Trophoblast cell (in vitro differentiated cells and primary cell): ENCODE results near the gene LRTM2.

ENCODE experiments used
- DNase-seq, 2 donors: peaks; one replicate each; pipeline ENCODE4 v3.0.0-alpha.2; 2016
- H2AFZ ChIP-seq: 2 replicates; pipeline ENCODE4 v1.6.1; 2013; ENCODE audit warnings: low read length, moderate library complexity, mild to moderate bottlenecking; ENCODE audit not compliant: insufficient read depth, poor library complexity
- H2AK5ac ChIP-seq: 2 replicates; pipeline ENCODE4 v1.6.1; 2013; ENCODE audit warnings: mild to moderate bottlenecking, low read length
- H2BK120ac ChIP-seq: 2 replicates; pipeline ENCODE4 v1.6.1; 2013; ENCODE audit warnings: low read length, mild to moderate bottlenecking, moderate library complexity; ENCODE audit not compliant: insufficient read depth, poor library complexity
- H2BK12ac ChIP-seq: 2 replicates; pipeline ENCODE4 v1.6.1; 2013; ENCODE audit warnings: mild to moderate bottlenecking, low read length, moderate library complexity
- H2BK5ac ChIP-seq: 2 replicates; pipeline ENCODE4 v1.6.1; 2013; ENCODE audit warnings: low read length, low read depth, moderate library complexity, mild to moderate bottlenecking; ENCODE audit not compliant: poor library complexity
- H3K14ac ChIP-seq: 2 replicates; pipeline ENCODE4 v1.6.1; 2013; ENCODE audit warnings: mild to moderate bottlenecking, low read length
- H3K18ac ChIP-seq: 2 replicates; pipeline ENCODE4 v1.6.1; 2013; ENCODE audit warnings: mild to moderate bottlenecking, low read length
- H3K23ac ChIP-seq: 2 replicates; pipeline ENCODE4 v1.6.1; 2013; ENCODE audit warnings: low read length
- H3K27ac ChIP-seq: 2 replicates; pipeline ENCODE4 v1.5.1; 2013; ENCODE audit warnings: low read depth, mild to moderate bottlenecking, inconsistent platforms, low read length, moderate library complexity
- H3K27me3 ChIP-seq: 2 replicates; pipeline ENCODE4 v1.6.1; 2013; ENCODE audit warnings: inconsistent platforms, mild to moderate bottlenecking, low read length, moderate library complexity; ENCODE audit not compliant: insufficient read depth
- H3K36me3 ChIP-seq, 2 experiments: 1 replicate in 1 of 2; 2 replicates in 1 of 2; pipeline ENCODE4 v1.6.1; 2013; ENCODE audit warnings: low read length in 2 of 2, mild to moderate bottlenecking in 2 of 2, moderate library complexity in 1 of 2; ENCODE audit not compliant: insufficient read depth in 2 of 2, control insufficient read depth in 1 of 2
- H3K4ac ChIP-seq: 2 replicates; pipeline ENCODE4 v1.6.1; 2013; ENCODE audit warnings: low read depth, mild to moderate bottlenecking, low read length, moderate library complexity
- H3K4me1 ChIP-seq, 2 experiments: 1 replicate in 1 of 2; 2 replicates in 1 of 2; pipeline ENCODE4 v1.6.1; 2013; ENCODE audit warnings: low read length in 2 of 2, mild to moderate bottlenecking in 2 of 2, moderate library complexity in 1 of 2; ENCODE audit not compliant: insufficient read depth in 2 of 2, control insufficient read depth in 1 of 2
- H3K4me2 ChIP-seq: 2 replicates; pipeline ENCODE4 v1.6.1; 2013; ENCODE audit warnings: inconsistent platforms, mild to moderate bottlenecking, low read length, moderate library complexity
- H3K4me3 ChIP-seq: 2 replicates; pipeline ENCODE4 v1.5.1; 2013; ENCODE audit warnings: mild to moderate bottlenecking, low read depth, low read length, inconsistent platforms
- H3K79me1 ChIP-seq: one replicate; pipeline ENCODE4 v1.6.1; 2013; ENCODE audit warnings: low read length
- H3K79me2 ChIP-seq: 2 replicates; pipeline ENCODE4 v1.6.1; 2013; ENCODE audit warnings: low read length, mild to moderate bottlenecking; ENCODE audit not compliant: control insufficient read depth, insufficient read depth, poor library complexity
- H3K9ac ChIP-seq: 2 replicates; pipeline ENCODE4 v1.6.1; 2013; ENCODE audit warnings: mild to moderate bottlenecking, low read length
- H3K9me3 ChIP-seq: 2 replicates; pipeline ENCODE4 v1.6.1; 2013; ENCODE audit warnings: low read depth, mild to moderate bottlenecking, control low read depth, inconsistent platforms, low read length; ENCODE audit not compliant: insufficient read depth
- H4K12ac ChIP-seq: 2 replicates; pipeline ENCODE4 v1.6.1; 2013; ENCODE audit warnings: low read depth, mild to moderate bottlenecking, low read length, moderate library complexity
- H4K8ac ChIP-seq: 2 replicates; pipeline ENCODE4 v1.6.1; 2013; ENCODE audit warnings: low read depth, mild to moderate bottlenecking, low read length, moderate library complexity
- H4K91ac ChIP-seq: one replicate; pipeline ENCODE4 v1.6.1; 2013; ENCODE audit warnings: low read depth, mild to moderate bottlenecking, low read length, moderate library complexity
- WGBS: extraction: QIAGEN DNeasy Blood & Tissue Kit; methylation state at CpG from one replicate; pipeline ENCODE4 v1.1.7; 2013; ENCODE audit warnings: missing lambda C conversion rate; ENCODE audit not compliant: insufficient read length, insufficient coverage; ENCODE audit errors: extremely low coverage; 5-methylcytosine and 5-hydroxymethylcytosine counted together

The LRTM2 gene

GRCh38 chr12:1820896-1821291 is 529 bp downstream of the LRTM2 start:
- DNase-seq, result no peak
- Histone ChIP-seq H2BK120ac (no peak overlapping the region), H3K9me3 (peaks cover 8% of the 10 kb centered on the region), H2BK5ac (no peak overlapping the region), H2AK5ac (no peak overlapping the region), H3K9ac (no peak overlapping the region), H3K18ac (no peak overlapping the region), H3K14ac (no peak overlapping the region), H3K27me3 (peaks cover 33% of the 10 kb centered on the region), H2BK12ac (no peak overlapping the region), H3K27ac (no peak overlapping the region), H3K36me3 (no peaks in the 10 kb centered on the region), H3K79me1 (no peaks in the 10 kb centered on the region), H4K91ac (no peak overlapping the region), H4K8ac (no peak overlapping the region), H3K23ac (no peak overlapping the region), H3K79me2 (no peaks in the 10 kb centered on the region), H3K4me1 (no peaks in the 10 kb centered on the region), H3K4ac (no peak overlapping the region), H3K4me3 (no peak overlapping the region), H2AFZ (no peak overlapping the region), H3K4me2 (no peak overlapping the region), H4K12ac (no peak overlapping the region)
- WGBS, result no CpG with 5 or more reads among the region's 11 CpGs

DNA sequence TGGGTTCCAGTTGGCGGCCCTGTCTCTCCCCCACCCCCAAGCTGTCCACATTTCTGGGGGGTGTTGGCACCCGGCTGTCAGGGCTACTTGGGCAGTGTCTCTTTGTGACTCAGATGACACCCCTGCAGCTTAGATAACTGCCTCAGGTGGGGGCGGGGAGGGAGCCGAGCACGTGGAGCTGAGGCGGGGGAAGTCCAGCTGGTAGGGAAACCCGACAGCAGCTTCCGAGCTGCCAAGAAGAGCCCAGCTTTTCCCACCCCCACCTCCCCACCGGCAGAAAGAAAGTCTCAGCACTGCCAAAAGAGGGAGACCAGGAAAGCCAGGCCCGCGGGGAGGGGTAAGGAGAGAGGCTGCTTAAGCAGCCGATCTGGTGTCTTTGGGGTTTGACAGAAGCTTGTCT is 1.4 kb downstream of the LRTM2 start:
- Histone ChIP-seq H3K4ac (no peak overlapping the region), H2BK120ac (no peak overlapping the region), H3K4me2 (no peak overlapping the region), H3K79me1 (no peaks in the 10 kb centered on the region), H3K9me3 (peaks cover 6% of the 10 kb centered on the region), H3K27ac (no peak overlapping the region), H3K27me3 (peaks cover 33% of the 10 kb centered on the region), H2AFZ (no peak overlapping the region), H2BK12ac (no peak overlapping the region), H3K18ac (no peak overlapping the region), H3K79me2 (no peaks in the 10 kb centered on the region), H3K4me3 (no peak overlapping the region), H2BK5ac (no peak overlapping the region), H4K12ac (no peak overlapping the region), H4K8ac (no peak overlapping the region), H3K14ac (no peak overlapping the region), H3K9ac (no peak overlapping the region), H3K4me1 (no peaks in the 10 kb centered on the region), H2AK5ac (no peak overlapping the region), H3K36me3 (no peaks in the 10 kb centered on the region), H3K23ac (no peak overlapping the region), H4K91ac (no peak overlapping the region)
- WGBS, result no CpG with 5 or more reads among the region's 12 CpGs
- DNase-seq, result no peak

- Histone ChIP-seq H3K4me2 (no peak overlapping the region), H3K27me3 (peaks cover 33% of the 10 kb centered on the region), H2BK12ac (no peak overlapping the region), H4K91ac (no peak overlapping the region), H3K79me1 (no peaks in the 10 kb centered on the region), H3K9me3 (peaks cover 2% of the 10 kb centered on the region), H3K14ac (no peak overlapping the region), H3K36me3 (no peaks in the 10 kb centered on the region), H3K18ac (no peak overlapping the region), H3K27ac (no peak overlapping the region), H3K4me3 (no peak overlapping the region), H4K8ac (no peak overlapping the region), H3K4ac (no peak overlapping the region), H3K4me1 (no peaks in the 10 kb centered on the region), H2BK120ac (no peak overlapping the region), H2AFZ (no peak overlapping the region), H4K12ac (no peak overlapping the region), H2AK5ac (no peak overlapping the region), H3K9ac (no peak overlapping the region), H3K79me2 (no peaks in the 10 kb centered on the region), H3K23ac (no peak overlapping the region), H2BK5ac (no peak overlapping the region)
- DNase-seq, result no peak
- no CpG with 5 or more reads among the region's 11 CpGs for WGBS
Measured at GRCh38 chr12:1822699-1823098, 2.3 kb downstream of the LRTM2 start.

DNA sequence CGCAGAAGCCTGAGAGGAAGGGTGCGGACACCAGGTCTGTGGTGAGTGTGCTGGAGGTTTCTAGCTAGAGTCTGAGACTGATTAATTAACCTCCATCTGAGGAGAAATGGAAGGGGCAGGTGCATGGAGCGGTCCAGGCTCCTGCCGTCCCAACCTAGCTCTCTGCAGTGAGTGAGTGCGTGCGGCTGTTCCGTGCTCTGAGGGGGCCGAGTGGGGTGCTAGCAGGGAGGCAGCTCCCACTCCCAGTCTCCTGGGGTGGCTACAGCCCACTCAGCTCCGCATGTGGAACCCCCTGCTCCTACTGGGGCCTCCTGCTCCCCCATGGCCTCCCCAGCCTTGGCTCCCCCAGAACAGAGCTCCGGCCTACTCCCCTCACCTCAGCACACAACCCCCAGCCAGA is 2.9 kb downstream of the LRTM2 start:
- no CpG with 5 or more reads among the region's 10 CpGs for WGBS
- H3K9me3 ChIP-seq, result peaks cover 2% of the 10 kb centered on the region
- no peak overlapping the region for H2BK120ac ChIP-seq
- no peaks in the 10 kb centered on the region for H3K4me1 ChIP-seq
- H3K27me3 ChIP-seq, result peaks cover 33% of the 10 kb centered on the region
- no peak overlapping the region for H3K23ac ChIP-seq
- H3K36me3 ChIP-seq, result no peaks in the 10 kb centered on the region
- no peak overlapping the region for H3K4me2 ChIP-seq
- no peak overlapping the region for H2AK5ac ChIP-seq
- H4K91ac ChIP-seq, result no peak overlapping the region
- no peaks in the 10 kb centered on the region for H3K79me1 ChIP-seq
- H4K12ac ChIP-seq, result no peak overlapping the region
- no peak overlapping the region for H3K27ac ChIP-seq
- no peak overlapping the region for H2AFZ ChIP-seq
- no peak overlapping the region for H3K18ac ChIP-seq
- H3K4ac ChIP-seq, result no peak overlapping the region
- H3K14ac ChIP-seq, result no peak overlapping the region
- H3K9ac ChIP-seq, result no peak overlapping the region
- no peak overlapping the region for H2BK12ac ChIP-seq
- DNase-seq, result no peak
- H3K79me2 ChIP-seq, result no peaks in the 10 kb centered on the region
- no peak overlapping the region for H2BK5ac ChIP-seq
- H3K4me3 ChIP-seq, result no peak overlapping the region
- H4K8ac ChIP-seq, result no peak overlapping the region
